Testis (tissue), 3 donors: ENCODE results near the gene MSI2. TPM values are rescaled to one million over a fixed set of nuclear protein-coding genes. Genes with fewer than 3 reads are reported as not detected.
A peak's percentile ranks its signal among the peaks of the same experiment; 100 is the strongest.

Source experiments
- DNase-seq: peaks from one replicate; pipeline ENCODE4 v3.0.0-alpha.2; 2019
- H3K27ac ChIP-seq, 2 donors: fragments of 200-600 bp; sonication (generic); one replicate each; pipeline ENCODE4 v1.5.1; 2019
- H3K27me3 ChIP-seq: fragments of 200-600 bp; sonication (generic); one replicate; pipeline ENCODE4 v1.5.1; 2019
- H3K36me3 ChIP-seq: fragments of 200-600 bp; sonication (generic); one replicate; pipeline ENCODE4 v1.5.1; 2017; ENCODE audit warnings: low read depth; ENCODE audit errors: missing control alignments
- H3K4me1 ChIP-seq: fragments of 200-600 bp; sonication (generic); one replicate; pipeline ENCODE4 v1.5.1; 2019
- H3K4me3 ChIP-seq, 2 donors: fragments of 200-600 bp; sonication (generic); one replicate each; pipeline ENCODE4 v1.5.1; 2017 to 2019
- H3K9me3 ChIP-seq: fragments of 200-600 bp; sonication (generic); one replicate; pipeline ENCODE4 v1.5.1; 2017
- CTCF ChIP-seq, 3 experiments: fragments of 450-650 bp in 2 of 3; fragments of 200-600 bp in 1 of 3; sonication (generic) in 1 of 3; IDR thresholded peaks; one replicate each; pipeline ENCODE4 v1.5.1; 2016 to 2019; ENCODE audit warnings: antibody characterized with exemption in 3 of 3, mild to moderate bottlenecking in 2 of 3, moderate library complexity in 1 of 3
- POLR2A ChIP-seq: fragments of 450-650 bp; IDR thresholded peaks from one replicate; pipeline ENCODE4 v1.6.1; 2017; ENCODE audit warnings: antibody characterized with exemption, mild to moderate bottlenecking, moderate library complexity
- WGBS, 2 donors: methylation state at CpG; one replicate each; pipeline ENCODE4 v1.1.5; 2018; 5-methylcytosine and 5-hydroxymethylcytosine counted together
- intact Hi-C: fragments of 100-400 bp; cut with DNase I; formaldehyde crosslinking; loops from one replicate; pipeline ENCODE4 v1.15.1; 2023; ENCODE audit warnings: low total_unique reads
- polyA plus RNA-seq: library from polyadenylated mRNA; stranded (reverse); fragments of 350-450 nt; fragmentation: Illumina TruSeq; extraction: RNeasy Lipid Tissue Mini Kit (QIAGEN cat#74804); gene quantifications from one replicate; pipeline ENCODE4 v1.2.3, GENCODE V29; 2014; ENCODE audit warnings: low read depth, low replicate concordance; ENCODE audit not compliant: insufficient read depth
- total RNA-seq, 2 donors: library from RNA; depleted of rRNA; stranded (reverse); fragments of >200 nt; gene quantifications; one replicate each; pipeline ENCODE4 v1.2.3, GENCODE V29; 2016

The MSI2 gene
- total and polyA plus RNA-seq, 3 donors from 2014 or later, result 46.5 to 106 (median 76.6) TPM

- Histone ChIP-seq H3K27me3 (no peaks in the 10 kb centered on the region), H3K9me3 (no peaks in the 10 kb centered on the region), H3K27ac (peak overlapping the region in 1 of 2 donors; percentile 70), H3K36me3 (no peaks in the 10 kb centered on the region), H3K4me3 (no peak overlapping the region), H3K4me1 (peaks cover 11% of the 10 kb centered on the region)
- TF ChIP-seq POLR2A (no peak), CTCF (IDR thresholded peaks at IDR 0.05) (no peak)
- intact Hi-C loops, result no loop called here
- peak; percentile 65 for DNase-seq
- 63 to 71% methylated on average over 10 to 11 of the region's 11 CpGs for WGBS, 2 donors
Measured at GRCh38 chr17:57464191-57464864, 208.0 kb downstream of the MSI2 start.

- Histone ChIP-seq H3K27me3 (no peaks in the 10 kb centered on the region), H3K9me3 (no peaks in the 10 kb centered on the region), H3K36me3 (no peaks in the 10 kb centered on the region), H3K4me1 (peaks cover 9% of the 10 kb centered on the region), H3K4me3 (no peak overlapping the region), H3K27ac (peak overlapping the region in 1 of 2 donors; percentile 70)
- WGBS, 2 donors, result 58 to 77% methylated on average over 5 of the region's 5 CpGs
- intact Hi-C loops, result no loop called here
- TF ChIP-seq POLR2A, result no peak
- no peak for TF ChIP-seq CTCF (IDR thresholded peaks at IDR 0.05)
- DNase-seq, result no peak
Measured at GRCh38 chr17:57465610-57466009, 209.3 kb downstream of the MSI2 start.

DNA sequence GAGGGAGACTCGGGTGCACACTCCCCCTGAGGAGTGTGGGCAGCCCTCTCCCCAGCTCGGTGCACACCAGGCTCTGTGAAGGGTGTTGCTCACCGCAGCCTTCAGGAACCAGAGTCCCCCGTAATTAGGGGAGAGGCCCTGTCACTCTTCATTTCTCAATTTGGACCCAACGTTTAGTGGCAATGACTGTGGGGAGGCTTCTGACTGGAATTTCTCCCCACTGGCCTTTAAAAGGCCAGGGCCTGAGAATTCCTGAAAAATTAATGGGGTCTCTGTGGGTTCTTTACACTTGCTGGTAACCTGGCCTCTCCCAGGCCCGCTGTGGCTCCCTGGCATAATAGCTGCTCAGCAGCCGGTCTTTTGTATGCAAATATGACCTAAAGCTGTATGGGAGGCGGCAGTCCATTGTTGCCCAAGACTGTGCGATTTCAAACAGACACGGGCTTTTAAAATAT, 209.7 kb downstream of the MSI2 start:
- Histone ChIP-seq H3K36me3 (no peaks in the 10 kb centered on the region), H3K27ac (peak overlapping the region in 1 of 2 donors; percentile 70), H3K9me3 (no peaks in the 10 kb centered on the region), H3K27me3 (no peaks in the 10 kb centered on the region), H3K4me1 (peaks cover 9% of the 10 kb centered on the region), H3K4me3 (no peak overlapping the region)
- TF ChIP-seq CTCF (IDR thresholded peaks at IDR 0.05), result no peak
- no peak for TF ChIP-seq POLR2A
- DNase-seq, result no peak
- intact Hi-C loops, result no loop called here
- 71 to 78% methylated on average over 8 to 10 of the region's 10 CpGs for WGBS, 2 donors

- DNase-seq, result no peak
- H3K4me1 ChIP-seq, result peaks cover 9% of the 10 kb centered on the region
- H3K36me3 ChIP-seq, result no peaks in the 10 kb centered on the region
- intact Hi-C loops, result no loop called here
- 79 to 82% methylated on average over 1 of the region's 1 CpG for WGBS, 2 donors
- no peaks in the 10 kb centered on the region for H3K9me3 ChIP-seq
- TF ChIP-seq POLR2A, result no peak
- H3K27ac ChIP-seq, result peak overlapping the region in 1 of 2 donors; percentile 70
- no peaks in the 10 kb centered on the region for H3K27me3 ChIP-seq
- H3K4me3 ChIP-seq, result no peak overlapping the region
Measured at GRCh38 chr17:57466521-57466920, 210.2 kb downstream of the MSI2 start.

DNA sequence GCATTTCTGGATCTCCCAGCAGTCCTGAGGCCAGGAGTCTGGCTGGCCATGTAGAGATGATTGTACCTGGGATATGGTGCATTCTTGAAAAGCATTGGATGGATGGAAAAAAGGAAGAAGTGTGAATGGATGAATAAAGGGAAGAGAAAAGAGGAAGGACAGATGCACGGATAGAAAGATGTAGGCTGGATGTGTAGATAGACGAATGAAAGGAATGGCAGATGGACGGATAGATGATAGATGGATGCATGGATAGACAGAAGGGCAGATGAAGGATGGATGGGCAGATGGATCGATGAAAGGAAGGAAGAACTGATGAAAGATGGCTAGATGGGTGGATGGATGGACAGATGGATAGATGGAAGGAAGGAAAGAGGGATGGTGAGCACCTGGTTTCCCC, 210.9 kb downstream of the MSI2 start:
- TF ChIP-seq CTCF (IDR thresholded peaks at IDR 0.05) (no peak), POLR2A (no peak)
- peaks cover 9% of the 10 kb centered on the region for H3K4me1 ChIP-seq
- H3K9me3 ChIP-seq, result no peaks in the 10 kb centered on the region
- no peak for DNase-seq
- 91 to 92% methylated on average over 4 of the region's 4 CpGs for WGBS, 2 donors
- no peaks in the 10 kb centered on the region for H3K27me3 ChIP-seq
- H3K27ac ChIP-seq, result no peak overlapping the region
- intact Hi-C loops, result no loop called here
- no peak overlapping the region for H3K4me3 ChIP-seq
- no peaks in the 10 kb centered on the region for H3K36me3 ChIP-seq
